MG63 (cell line): ENCODE measurements around the gene TEAD1. TPM values are rescaled to one million over a fixed set of nuclear protein-coding genes. Genes with fewer than 3 reads are reported as not detected.

ENCODE experiments used
- DNase-seq: peaks from one replicate; pipeline ENCODE4 v3.0.0-alpha.2; 2020
- H3K27me3 ChIP-seq: fragments of 250-450 bp; sonication (Bioruptor Pico); 2 replicates; pipeline ENCODE4 v1.5.1; 2020; ENCODE audit warnings: mild to moderate bottlenecking, moderate library complexity
- H3K36me3 ChIP-seq: fragments of 250-450 bp; sonication (Bioruptor Pico); 2 replicates; pipeline ENCODE4 v1.5.1; 2020; ENCODE audit warnings: mild to moderate bottlenecking, moderate library complexity
- H3K4me3 ChIP-seq: fragments of 250-450 bp; sonication (Bioruptor Pico); 2 replicates; pipeline ENCODE4 v1.5.1; 2020; ENCODE audit warnings: mild to moderate bottlenecking, moderate library complexity
- H3K9me3 ChIP-seq: fragments of 250-450 bp; sonication (Bioruptor Pico); 2 replicates; pipeline ENCODE4 v1.5.1; 2020; ENCODE audit warnings: mild to moderate bottlenecking, moderate library complexity
- total RNA-seq: library from RNA; depleted of rRNA; stranded (reverse); fragments of >200 nt; shearing (Covaris generic); gene quantifications from 2 replicates; pipeline ENCODE4 v1.2.3, GENCODE V29; 2014; ENCODE audit warnings: low replicate concordance

The TEAD1 gene
- total RNA-seq, 1 experiment from 2014 or later = 17.5 TPM

DNA sequence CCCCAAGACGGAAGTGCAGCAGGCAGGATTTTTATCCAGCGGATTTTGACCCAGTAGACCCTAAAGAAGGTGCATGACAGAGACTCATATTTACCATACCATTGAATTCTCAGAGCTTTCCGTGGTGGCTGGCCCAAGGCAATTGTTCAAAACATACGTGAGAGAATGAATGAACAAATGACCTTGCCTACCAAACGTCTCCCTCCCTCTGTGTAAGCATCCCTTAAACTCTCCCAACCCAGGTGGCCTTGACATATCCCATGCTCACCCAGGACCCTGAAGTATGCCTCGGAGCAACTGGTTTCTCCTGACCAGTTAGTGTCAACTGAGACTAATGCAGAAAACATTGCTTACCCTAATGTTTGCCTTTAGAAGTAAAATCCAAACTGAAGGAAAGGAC, 154.9 kb downstream of the TEAD1 start:
- Histone ChIP-seq H3K36me3 (peaks cover 13% of the 10 kb centered on the region), H3K27me3 (no peaks in the 10 kb centered on the region), H3K4me3 (no peak overlapping the region), H3K9me3 (no peaks in the 10 kb centered on the region; the same call in 1 of the 2 replicates)
- no peak for DNase-seq

DNA sequence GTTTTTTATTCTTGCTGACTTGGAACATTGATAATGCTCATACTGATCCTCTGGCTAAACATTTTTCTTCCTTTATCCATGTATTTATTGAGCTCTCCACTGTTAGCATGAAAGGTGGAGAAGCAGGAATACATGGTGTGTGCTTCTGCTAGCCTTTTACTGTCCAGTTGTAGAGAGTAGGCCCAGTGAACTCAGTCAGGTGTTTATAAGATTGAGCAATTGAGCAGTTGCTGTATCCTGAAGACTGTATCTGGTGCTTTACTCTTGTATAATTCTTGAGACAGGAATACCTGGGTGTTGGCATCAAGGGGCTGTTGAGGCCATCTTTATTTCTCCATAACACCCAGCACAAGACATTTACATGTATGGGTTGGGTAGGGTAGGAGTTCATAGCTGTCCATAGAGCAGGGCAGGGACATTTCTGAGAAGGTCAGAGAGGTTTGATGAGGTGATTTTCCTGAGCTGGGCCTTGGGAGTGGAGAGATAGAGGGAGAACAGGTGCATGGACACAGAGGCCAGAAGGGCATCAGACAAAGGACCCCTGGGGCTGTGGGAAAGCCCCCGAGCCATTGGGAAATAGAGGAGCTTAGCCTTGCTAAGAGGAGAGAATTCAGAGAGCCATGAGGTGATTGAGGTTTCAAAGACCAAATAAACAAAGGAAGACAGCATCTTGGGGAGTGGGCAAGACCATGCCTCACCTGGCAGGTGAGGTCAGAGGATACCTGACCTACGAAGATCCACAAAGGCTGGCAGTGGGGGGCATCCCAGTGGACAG, 155.5 kb downstream of the TEAD1 start:
- Histone ChIP-seq H3K4me3 (no peak overlapping the region), H3K9me3 (no peaks in the 10 kb centered on the region), H3K27me3 (no peaks in the 10 kb centered on the region), H3K36me3 (peaks cover 13% of the 10 kb centered on the region)
- DNase-seq = no peak

DNA sequence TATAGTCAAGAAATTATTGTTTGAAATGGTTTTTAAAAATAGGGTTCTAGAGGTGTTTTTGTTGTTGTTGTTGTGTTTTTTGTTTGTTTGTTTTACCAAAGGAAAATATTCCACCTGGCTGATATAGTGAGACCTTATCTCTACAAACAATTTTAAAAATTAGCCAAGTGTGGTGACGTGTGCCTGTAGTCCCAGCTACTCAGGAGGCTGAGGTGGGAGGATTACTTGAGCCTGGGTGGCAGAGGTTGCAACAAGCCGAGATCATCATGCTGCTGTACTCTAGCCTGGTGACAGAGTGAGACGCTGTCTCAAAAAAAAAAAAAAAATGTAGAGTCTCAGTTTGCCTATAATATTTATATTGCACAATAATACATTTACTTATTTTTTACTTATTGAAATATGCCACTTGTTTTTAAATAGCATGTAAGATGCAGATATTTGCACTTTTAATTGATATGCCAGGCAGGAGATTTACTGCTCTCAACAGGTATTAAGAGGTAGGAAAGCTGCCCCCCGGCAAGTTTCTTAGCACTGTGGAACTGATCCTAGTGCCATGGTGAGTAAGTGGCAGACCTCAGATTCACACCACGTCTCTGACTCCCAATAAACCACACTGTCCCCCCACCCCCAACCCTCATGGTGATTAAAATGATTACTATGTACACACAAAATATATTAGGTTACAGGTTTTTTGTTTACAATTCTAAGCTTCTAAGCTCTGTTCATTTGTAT, 157.4 kb downstream of the TEAD1 start:
- no peak overlapping the region for H3K4me3 ChIP-seq
- H3K36me3 ChIP-seq = peaks cover 6% of the 10 kb centered on the region; the same call in 1 of the 2 replicates
- no peaks in the 10 kb centered on the region for H3K9me3 ChIP-seq
- no peak for DNase-seq
- no peaks in the 10 kb centered on the region for H3K27me3 ChIP-seq

DNA sequence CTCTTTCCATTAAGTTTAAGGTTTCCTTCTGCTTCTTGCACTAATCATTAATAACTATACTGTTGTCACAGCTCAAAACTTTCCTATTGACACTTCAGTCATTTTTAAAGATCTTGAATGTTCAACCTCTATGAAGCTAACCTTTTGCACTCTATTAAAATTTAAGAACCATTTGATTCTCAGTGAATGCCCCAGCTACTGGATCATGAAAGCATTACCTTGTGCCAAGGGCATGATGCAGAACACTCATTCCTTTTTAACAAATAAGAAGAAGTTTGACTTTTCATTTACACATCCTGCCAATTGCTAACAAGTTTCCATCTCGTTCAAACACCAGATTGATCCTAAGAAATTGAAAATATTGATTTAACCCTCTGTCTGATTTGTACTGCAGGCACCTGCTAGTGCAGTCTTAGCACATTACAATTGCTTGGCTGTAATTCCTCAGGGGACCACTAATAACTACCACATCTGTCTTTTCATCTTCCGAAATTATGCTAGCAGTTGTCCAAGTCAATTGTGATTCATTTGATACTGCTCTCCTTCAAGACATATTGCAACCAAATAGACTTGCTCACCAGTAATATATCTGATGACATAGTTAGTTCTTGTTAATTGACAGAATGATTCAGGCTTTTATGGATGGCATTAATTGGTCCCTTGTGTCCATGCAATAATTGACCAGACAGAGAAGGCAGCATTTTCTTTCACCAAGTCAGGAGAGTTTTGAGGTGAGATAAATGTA, 158.4 kb downstream of the TEAD1 start:
- Histone ChIP-seq H3K27me3 (no peaks in the 10 kb centered on the region; the same call in 1 of the 2 replicates), H3K4me3 (no peak overlapping the region), H3K9me3 (no peaks in the 10 kb centered on the region), H3K36me3 (peaks cover 6% of the 10 kb centered on the region; the same call in 1 of the 2 replicates)
- DNase-seq = no peak

DNA sequence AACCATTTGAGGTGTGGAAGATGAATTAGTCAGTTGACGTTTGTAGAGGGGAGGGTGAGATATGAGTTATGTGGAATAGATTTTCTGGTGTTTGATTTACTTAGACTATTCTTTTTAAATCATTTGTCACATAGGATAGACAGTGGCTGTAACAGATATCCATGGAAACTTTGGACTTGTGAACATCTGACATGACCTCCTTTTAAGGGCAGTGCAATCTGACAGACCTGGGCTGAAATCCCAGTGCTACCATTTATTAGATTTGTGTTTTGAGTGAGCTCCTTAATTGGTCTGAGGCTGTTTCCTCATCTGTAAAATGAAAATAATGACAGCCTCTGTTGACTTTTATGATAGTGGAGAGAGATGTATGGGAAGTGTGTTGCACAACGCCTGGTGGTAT, 159.9 kb downstream of the TEAD1 start:
- H3K36me3 ChIP-seq = peaks cover 6% of the 10 kb centered on the region; the same call in 1 of the 2 replicates
- no peaks in the 10 kb centered on the region; the same call in 1 of the 2 replicates for H3K27me3 ChIP-seq
- H3K4me3 ChIP-seq = no peak overlapping the region
- no peaks in the 10 kb centered on the region for H3K9me3 ChIP-seq
- DNase-seq = no peak

DNA sequence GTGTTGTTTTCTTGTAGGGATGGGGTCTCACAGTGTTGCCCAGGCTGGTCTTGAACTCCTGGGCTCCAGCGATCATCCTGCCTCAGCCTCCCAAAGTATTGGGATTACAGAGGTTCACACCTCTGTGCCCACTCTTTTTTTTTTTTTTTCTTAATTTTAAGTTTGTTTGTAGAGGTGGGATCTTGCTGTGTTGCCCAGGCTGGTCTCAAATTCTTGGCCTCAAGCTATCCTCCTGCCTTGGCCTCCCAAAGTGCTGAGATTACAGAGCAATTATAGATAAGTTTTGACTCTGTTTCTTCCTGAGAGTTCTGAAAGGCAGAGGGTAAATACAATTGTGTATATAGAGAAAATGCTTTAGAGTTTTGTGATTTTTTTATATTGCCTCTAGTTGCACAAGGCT, 160.4 kb downstream of the TEAD1 start:
- H3K4me3 ChIP-seq = no peak overlapping the region
- H3K27me3 ChIP-seq = no peaks in the 10 kb centered on the region; the same call in 1 of the 2 replicates
- peaks cover 6% of the 10 kb centered on the region; the same call in 1 of the 2 replicates for H3K36me3 ChIP-seq
- DNase-seq = no peak
- no peaks in the 10 kb centered on the region for H3K9me3 ChIP-seq

DNA sequence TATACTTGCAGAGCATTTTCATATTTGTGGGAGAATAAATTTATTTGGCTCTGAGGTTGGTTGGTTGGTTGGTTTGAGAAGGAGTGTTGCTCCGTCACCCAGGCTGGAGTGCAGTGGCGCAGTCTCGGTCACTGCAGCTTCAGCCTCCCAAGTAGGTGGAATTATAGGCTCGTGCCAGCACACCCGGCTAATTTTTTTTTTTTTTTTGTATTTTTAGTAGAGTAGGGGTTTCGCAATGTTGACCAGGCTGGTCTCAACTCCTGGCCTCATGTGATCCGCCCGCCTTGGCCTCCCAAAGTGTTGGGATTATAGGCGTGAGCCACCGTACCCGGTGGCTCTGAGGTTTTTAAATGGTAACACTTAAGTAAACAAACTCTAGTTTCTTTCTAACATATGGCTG, 161.1 kb downstream of the TEAD1 start:
- H3K4me3 ChIP-seq = no peak overlapping the region
- H3K36me3 ChIP-seq = peaks cover 6% of the 10 kb centered on the region; the same call in 1 of the 2 replicates
- H3K27me3 ChIP-seq = no peaks in the 10 kb centered on the region; the same call in 1 of the 2 replicates
- DNase-seq = no peak
- H3K9me3 ChIP-seq = no peaks in the 10 kb centered on the region

DNA sequence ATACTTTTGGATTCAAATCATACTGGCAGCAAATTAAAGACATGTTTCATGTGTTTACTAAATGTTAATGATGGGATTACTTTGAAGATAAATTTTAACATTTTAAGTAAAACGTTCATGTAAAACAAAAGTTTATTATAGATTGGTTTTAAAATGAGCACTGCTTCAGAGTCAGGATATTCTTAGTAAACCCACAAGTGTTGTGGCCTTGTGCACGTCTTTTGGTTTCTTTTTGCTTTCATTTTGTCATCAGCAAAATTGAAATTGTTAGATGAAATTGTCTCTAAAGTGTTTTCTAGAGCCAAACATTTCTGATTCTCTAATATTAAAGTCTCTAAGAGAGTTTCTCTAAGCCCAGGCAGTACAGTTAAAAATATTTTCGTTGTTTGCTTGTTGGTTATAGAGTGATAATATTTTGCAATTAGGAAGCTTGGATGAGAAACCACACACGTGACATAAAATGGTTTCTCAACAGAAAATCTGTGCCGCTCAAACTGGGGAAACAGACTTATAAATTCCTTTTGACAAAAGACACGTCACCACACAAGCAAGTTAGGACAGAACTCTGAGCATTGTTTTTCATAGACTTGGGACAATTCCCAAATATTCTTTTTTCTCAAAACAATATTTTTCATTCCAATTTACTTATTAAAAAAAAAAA, 164.4 kb downstream of the TEAD1 start:
- Histone ChIP-seq H3K27me3 (no peaks in the 10 kb centered on the region; the same call in 1 of the 2 replicates), H3K36me3 (no peaks in the 10 kb centered on the region; the same call in 1 of the 2 replicates), H3K4me3 (no peak overlapping the region), H3K9me3 (no peaks in the 10 kb centered on the region)
- no peak for DNase-seq

DNA sequence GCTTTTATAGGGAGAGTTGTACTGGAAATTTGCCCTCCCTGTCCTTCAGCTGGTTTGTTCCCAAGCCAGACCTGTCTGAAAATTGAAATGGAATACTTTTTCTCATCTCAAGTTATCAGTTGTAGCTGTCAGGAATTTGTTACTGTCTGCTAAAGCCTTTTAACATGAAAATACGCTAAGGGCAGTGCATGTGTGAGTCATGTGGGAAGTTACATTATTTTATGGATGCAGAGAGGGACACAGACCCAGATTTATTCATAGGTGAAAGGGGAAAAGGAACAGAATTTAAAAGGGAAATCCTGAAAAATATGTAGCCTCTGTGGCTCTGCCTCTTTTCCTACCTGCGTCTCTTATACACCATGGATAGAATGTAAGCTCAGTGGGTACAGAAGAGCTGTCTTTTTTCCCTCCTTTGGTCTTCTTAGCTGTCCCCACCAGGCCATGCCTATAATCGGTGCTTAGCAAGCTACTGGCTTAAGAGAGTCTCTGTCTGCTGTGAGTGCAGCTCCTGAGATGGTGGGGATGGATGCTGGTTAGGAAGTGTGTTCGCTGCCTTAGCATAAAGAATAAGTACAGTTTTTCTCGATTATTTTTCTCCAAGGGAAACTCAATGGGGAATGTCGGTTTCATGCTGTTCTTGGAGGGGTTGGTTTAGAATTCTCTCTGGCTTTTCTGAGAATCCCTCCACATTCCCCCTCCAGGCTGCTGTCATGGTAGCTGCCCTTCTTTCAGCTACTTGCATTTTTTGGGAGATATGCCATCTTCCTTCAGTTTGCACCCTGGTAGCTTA, 166.8 kb downstream of the TEAD1 start:
- Histone ChIP-seq H3K9me3 (no peaks in the 10 kb centered on the region), H3K36me3 (no peaks in the 10 kb centered on the region), H3K4me3 (no peak overlapping the region), H3K27me3 (no peaks in the 10 kb centered on the region; the same call in 1 of the 2 replicates)
- DNase-seq = no peak

DNA sequence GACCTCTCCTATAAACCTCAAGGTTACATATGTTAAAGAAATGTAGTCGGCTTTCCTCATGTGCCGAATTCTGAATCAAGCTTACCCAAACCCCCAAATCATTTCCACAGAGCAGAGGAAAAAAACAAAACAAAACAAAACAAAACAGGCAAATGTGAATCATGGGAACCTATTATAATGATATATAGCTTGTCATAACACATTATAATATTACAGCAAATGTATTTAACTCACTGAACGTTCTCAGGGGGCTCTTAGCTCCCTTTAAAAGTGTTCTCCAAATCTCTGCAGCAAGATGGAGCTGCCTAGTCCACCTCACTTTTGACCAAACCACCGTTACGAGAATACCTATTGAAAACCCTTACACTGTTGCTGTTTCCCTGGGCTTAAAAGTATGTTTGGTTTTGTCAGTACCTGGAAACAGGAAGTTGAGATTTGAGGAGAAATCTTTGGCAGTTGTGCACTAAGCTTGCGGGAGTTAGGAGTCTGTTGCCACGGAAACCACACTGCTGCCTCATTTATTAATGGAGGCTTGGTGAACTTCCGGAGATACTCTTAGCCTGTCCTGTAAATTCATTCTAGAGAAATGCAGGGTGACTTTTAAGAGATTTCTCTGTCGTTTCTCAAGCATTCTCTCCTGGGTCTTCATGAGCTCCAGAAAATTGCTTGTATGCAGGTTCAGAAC, 167.9 kb downstream of the TEAD1 start:
- peak; percentile 55 for DNase-seq
- H3K9me3 ChIP-seq = no peaks in the 10 kb centered on the region
- H3K36me3 ChIP-seq = no peaks in the 10 kb centered on the region
- H3K27me3 ChIP-seq = no peaks in the 10 kb centered on the region
- no peak overlapping the region for H3K4me3 ChIP-seq

DNA sequence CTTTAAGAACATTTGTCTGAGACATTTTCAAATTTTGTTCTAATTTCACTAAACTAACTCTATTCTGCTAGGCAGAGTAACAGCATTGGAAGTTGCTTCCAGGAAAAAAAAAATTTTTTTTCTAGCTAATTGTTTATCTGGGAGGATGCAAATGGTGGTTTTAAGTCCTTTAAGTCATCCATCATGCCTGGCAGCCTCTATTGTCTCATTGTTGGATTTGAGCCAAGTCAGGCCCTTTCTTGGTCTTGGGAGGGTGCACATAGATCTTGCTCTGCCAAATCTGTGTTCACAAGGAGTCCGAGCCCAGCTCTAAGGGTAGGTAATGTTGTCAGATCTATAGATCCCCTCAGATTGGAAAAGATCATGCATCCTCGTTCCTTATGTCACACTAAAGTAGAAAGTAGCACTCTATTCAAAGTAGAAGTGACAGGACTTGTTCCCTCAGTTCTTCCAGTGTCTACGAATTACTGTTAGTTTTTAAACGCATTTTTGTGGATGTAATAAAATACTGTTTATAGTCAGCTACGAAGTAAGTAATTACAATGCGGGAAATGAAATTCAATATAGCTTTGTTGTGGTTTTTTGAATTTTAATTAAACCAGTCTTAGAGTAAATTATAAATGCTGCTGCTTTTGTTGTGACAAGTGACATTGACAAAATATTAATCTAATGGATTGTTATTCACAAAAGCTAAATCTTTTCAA, 168.9 kb downstream of the TEAD1 start:
- H3K9me3 ChIP-seq = no peaks in the 10 kb centered on the region
- peak; percentile 64 for DNase-seq
- no peaks in the 10 kb centered on the region for H3K36me3 ChIP-seq
- H3K4me3 ChIP-seq = no peak overlapping the region
- no peaks in the 10 kb centered on the region for H3K27me3 ChIP-seq

DNA sequence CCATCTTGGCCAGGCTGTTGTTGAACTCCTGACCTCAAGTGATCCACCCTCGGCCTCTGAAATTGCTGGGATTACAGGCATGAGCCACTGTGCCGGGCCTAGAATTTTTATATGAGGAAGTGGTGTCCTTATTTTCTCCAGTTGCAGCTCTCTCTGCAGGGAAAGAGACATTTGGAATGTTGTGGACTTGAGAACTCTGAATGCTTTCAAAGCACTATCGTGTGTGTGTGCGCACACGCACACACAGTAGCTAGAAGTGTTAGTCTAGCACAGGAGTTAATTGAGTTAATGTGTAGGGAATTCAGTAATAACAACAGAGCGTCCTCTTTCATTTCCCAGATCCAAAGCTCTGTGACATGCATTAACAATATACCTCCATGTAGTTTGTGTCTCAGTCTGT, 170.9 kb downstream of the TEAD1 start:
- Histone ChIP-seq H3K4me3 (no peak overlapping the region), H3K36me3 (no peaks in the 10 kb centered on the region), H3K27me3 (no peaks in the 10 kb centered on the region), H3K9me3 (no peaks in the 10 kb centered on the region)
- DNase-seq = no peak

DNA sequence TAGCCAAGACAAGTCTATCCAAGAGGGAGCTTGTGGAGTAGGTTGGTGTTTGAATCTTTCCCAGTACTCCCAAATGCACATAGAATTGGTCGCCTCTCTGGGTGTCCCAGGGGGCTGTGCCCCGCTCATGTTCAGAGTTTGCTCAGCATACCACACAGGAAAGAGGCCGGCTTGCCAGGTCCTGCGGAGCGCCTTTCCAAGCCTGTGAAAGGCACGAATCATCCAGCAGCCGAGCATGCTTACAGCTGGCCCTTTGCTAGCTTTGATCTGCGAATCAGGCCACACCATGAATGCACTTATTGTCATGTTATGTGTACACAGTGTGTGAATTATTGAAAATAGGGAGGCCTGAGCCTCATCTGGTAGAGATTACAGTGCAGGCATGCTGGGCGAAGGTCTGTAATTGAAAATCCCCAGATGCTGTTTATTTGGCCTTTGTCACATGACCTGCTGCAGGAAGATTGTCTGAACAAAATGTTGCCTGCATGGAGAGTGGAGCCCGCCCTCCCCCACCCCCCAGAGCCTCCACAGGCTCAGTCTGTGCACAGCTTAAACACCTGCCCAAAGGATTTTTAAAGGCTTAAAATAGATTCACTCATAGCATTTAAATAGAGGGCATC, 171.6 kb downstream of the TEAD1 start:
- H3K36me3 ChIP-seq = peaks cover under 1% of the 10 kb centered on the region; the same call in 1 of the 2 replicates
- DNase-seq = peak; percentile 38
- no peak overlapping the region for H3K4me3 ChIP-seq
- no peaks in the 10 kb centered on the region for H3K9me3 ChIP-seq
- no peaks in the 10 kb centered on the region for H3K27me3 ChIP-seq

DNA sequence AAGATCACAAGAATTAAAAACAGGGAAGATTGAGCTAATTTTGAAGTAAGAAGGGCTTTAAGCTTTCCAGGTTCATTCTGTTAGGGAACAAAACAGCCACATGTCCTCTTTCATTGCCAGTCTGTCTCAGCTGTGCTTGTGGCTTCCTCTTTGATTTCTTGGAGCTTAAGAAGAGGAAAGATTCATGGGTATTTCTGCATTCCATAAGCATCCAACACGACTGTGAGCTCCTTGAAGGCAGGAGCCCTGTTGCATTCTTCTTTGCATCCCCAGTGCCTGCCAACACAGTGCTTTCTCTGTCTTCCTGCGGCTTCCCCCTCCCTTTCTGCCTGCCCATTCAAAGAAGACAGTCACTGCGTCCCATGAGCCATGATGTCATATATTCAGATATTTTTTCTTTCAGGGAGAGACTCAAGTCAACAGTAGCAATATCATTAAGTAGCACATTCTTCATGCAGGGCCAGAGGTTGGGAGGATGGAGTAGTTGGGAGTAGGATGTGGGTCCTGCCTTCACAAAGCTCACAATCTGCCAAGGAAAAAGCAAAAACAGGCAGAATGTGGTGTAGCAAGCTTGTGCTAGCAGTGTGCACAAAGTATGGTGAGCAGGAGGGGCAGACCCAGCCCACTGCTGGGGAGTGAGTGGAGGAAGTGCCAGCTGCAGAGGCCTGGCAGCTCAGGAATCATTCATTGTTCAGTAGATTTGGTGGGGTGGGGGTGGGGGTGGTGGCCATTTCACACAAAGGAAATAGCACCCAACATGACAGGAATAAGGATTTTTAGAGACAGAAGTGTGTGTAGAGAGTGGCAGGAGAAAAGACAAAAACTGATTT, 172.8 kb downstream of the TEAD1 start:
- H3K4me3 ChIP-seq = no peak overlapping the region
- peaks cover 4% of the 10 kb centered on the region; the same call in 1 of the 2 replicates for H3K36me3 ChIP-seq
- no peaks in the 10 kb centered on the region for H3K27me3 ChIP-seq
- DNase-seq = no peak
- no peaks in the 10 kb centered on the region for H3K9me3 ChIP-seq
